ENCODE data around the gene MCRS1. TPM values are rescaled to one million over a fixed set of nuclear protein-coding genes. Genes with fewer than 3 reads are reported as not detected.

The MCRS1 gene
- total RNA-seq, 2 experiments from 2014 or later, result 65.4 to 75.6 TPM

DNA sequence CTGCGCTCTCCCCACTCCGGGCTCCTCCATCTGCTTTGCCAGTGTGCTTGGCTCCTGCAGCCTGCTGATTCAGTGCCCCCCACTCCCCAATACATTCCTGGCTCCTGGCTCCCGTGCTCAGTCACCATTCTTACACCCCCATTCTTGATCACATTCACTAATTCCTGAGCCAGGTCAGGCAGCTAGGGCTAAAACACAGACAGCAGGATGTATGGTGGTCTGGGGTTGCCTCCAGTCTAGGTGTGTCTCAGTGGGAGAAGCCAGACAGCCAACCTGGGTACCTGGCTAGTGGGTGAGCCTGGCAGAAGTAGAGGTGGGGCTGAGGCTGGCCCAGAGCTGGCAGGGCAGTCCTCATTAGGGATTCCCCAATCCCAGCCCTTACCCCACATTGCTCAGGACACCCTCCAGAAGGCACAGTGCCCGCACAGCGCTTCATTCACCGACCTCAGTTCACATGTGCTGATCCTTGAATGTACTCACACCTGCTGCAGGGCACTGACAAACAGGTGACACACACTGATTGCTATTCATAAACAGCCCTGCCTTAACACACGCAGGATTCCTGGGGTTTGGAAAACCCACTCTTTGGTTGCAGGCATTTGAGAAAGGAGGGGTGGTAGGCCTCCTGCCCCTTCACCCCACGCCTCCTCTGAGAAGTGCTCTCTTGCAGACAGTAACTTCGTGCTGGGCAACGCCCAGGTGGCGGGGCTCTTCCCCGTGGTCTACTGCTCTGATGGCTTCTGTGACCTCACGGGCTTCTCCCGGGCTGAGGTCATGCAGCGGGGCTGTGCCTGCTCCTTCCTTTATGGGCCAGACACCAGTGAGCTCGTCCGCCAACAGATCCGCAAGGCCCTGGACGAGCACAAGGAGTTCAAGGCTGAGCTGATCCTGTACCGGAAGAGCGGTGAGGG lies 27.5 kb downstream of the MCRS1 start:
- Histone ChIP-seq H2AFZ (ENCODE audit: low read length) (no peak overlapping the region), H3K9me3 (ENCODE audit: low read length) (no peaks in the 10 kb centered on the region), H3K36me3 (ENCODE audit: insufficient read depth, low read length) (no peaks in the 10 kb centered on the region), H4K20me1 (ENCODE audit: insufficient read depth, low read length) (no peaks in the 10 kb centered on the region), H3K4me3 (ENCODE audit: low read depth, low read length, poor library complexity, severe bottlenecking) (no peak overlapping the region), H3K4me1 (ENCODE audit: insufficient read depth, low read length, poor library complexity, severe bottlenecking) (peaks cover 44% of the 10 kb centered on the region), H3K9me2 (ENCODE audit: insufficient read depth, low read length) (no peaks in the 10 kb centered on the region), H3K4me2 (ENCODE audit: low read length) (no peak overlapping the region), H3K27ac (ENCODE audit: low read depth, low read length, poor library complexity, severe bottlenecking) (no peak overlapping the region), H3K79me2 (ENCODE audit: insufficient read depth, low read depth, low read length) (no peaks in the 10 kb centered on the region)
- no peak for TF ChIP-seq EZH2phosphoT487 (IDR thresholded peaks at IDR 0.05; ENCODE audit: borderline replicate concordance, low read depth, low read length)
- TF ChIP-seq, protein P1, sequence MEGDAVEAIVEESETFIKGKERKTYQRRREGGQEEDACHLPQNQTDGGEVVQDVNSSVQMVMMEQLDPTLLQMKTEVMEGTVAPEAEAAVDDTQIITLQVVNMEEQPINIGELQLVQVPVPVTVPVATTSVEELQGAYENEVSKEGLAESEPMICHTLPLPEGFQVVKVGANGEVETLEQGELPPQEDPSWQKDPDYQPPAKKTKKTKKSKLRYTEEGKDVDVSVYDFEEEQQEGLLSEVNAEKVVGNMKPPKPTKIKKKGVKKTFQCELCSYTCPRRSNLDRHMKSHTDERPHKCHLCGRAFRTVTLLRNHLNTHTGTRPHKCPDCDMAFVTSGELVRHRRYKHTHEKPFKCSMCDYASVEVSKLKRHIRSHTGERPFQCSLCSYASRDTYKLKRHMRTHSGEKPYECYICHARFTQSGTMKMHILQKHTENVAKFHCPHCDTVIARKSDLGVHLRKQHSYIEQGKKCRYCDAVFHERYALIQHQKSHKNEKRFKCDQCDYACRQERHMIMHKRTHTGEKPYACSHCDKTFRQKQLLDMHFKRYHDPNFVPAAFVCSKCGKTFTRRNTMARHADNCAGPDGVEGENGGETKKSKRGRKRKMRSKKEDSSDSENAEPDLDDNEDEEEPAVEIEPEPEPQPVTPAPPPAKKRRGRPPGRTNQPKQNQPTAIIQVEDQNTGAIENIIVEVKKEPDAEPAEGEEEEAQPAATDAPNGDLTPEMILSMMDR (conservative IDR thresholded peaks at IDR 0.05; ENCODE audit: low read length), result no peak
- DNase-seq (ENCODE audit: low spot score), result no peak
- BruUV-seq (replicated peaks), result no TSS peak
- CTCF ChIA-PET (ENCODE audit: unreplicated experiment), result interaction anchor here (0.6 kb wide), 1 partner anchor 18 kb away, joined by 8 read pairs; no protein-coding TSS in a partner anchor
- intact Hi-C loops (cut with micrococcal nuclease; ENCODE audit: unreplicated experiment), result no loop called here
- POLR2A ChIA-PET, result no interaction called here

DNA sequence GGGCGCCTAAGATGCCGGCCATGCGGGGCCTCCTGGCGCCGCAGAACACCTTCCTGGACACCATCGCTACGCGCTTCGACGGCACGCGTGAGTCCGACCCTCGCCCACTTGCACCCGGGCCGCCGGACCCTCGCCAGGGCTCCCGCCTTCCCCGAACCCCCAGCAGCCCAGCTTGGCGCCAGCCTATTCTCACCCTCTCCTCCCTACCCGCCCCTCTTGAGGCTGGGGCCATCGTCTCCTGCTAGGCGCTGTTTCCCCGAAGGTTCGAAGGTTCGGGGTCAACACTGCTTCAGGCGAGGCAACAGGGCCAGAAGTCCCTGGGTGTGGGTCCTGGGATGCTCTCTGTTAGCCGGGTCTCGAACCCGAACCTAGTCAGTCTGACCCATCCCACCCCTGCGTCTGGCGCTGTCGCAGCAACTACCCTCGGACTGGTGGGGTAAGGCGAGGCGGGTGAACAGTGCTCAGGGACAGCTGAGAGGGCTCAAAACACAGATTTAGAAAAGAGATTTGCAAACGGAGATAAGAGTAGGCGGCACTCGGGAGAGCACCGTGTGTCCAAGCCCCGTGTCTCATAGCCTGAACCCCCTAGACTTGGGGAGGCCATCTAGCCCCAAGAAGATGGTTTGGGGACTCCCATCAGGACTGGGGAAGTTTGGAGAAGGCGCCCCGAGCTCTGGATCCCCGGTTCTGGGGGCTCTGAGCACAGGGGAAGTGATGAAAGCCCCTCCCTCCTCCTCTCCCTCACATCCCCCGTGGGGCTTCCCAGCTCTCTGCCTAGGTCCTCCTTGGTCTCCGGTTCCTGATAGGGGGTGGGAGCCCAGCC lies 28.3 kb downstream of the MCRS1 start:
- Histone ChIP-seq H4K20me1 (ENCODE audit: insufficient read depth, low read length) (no peaks in the 10 kb centered on the region), H3K4me3 (ENCODE audit: low read depth, low read length, poor library complexity, severe bottlenecking) (no peak overlapping the region), H3K79me2 (ENCODE audit: insufficient read depth, low read depth, low read length) (no peaks in the 10 kb centered on the region), H3K4me1 (ENCODE audit: insufficient read depth, low read length, poor library complexity, severe bottlenecking) (peaks cover 39% of the 10 kb centered on the region), H3K9me2 (ENCODE audit: insufficient read depth, low read length) (no peaks in the 10 kb centered on the region), H3K36me3 (ENCODE audit: insufficient read depth, low read length) (no peaks in the 10 kb centered on the region), H2AFZ (ENCODE audit: low read length) (no peak overlapping the region), H3K4me2 (ENCODE audit: low read length) (peak overlapping the region; percentile 18; the same call in 1 of the 2 replicates), H3K9me3 (ENCODE audit: low read length) (no peaks in the 10 kb centered on the region), H3K27ac (ENCODE audit: low read depth, low read length, poor library complexity, severe bottlenecking) (no peak overlapping the region)
- ChIA-PET CTCF (ENCODE audit: unreplicated experiment) (no interaction called here), POLR2A (interaction anchor here (0.5 to 0.6 kb wide), 2 partner anchors 83 to 202 kb away, joined by 3 to 4 read pairs; partner anchors contain the start of genes PRPF40B and TMBIM6)
- intact Hi-C loops (cut with micrococcal nuclease; ENCODE audit: unreplicated experiment), result no loop called here
- TF ChIP-seq, protein P1 (conservative IDR thresholded peaks at IDR 0.05; ENCODE audit: low read length), result no peak
- TF ChIP-seq EZH2phosphoT487 (IDR thresholded peaks at IDR 0.05; ENCODE audit: borderline replicate concordance, low read depth, low read length), result no peak
- no TSS peak for BruUV-seq (replicated peaks)
- DNase-seq (ENCODE audit: low spot score), result no peak

Data from OCI-LY7 (cell line).